ENCODE results near the gene SORCS2.

SORCS2 gene

GRCh38 chr4:7474320-7474719, 282.0 kb downstream of the SORCS2 start:
- no peak for DNase-seq (ENCODE audit: low read depth in 2 of 2)

- DNase-seq (ENCODE audit: low read depth in 2 of 2): no peak
These were observed 282.9 kb downstream of the SORCS2 start for GRCh38 chr4:7475207-7475606.

- DNase-seq (ENCODE audit: low read depth in 2 of 2): no peak
These were observed 284.5 kb downstream of the SORCS2 start for GRCh38 chr4:7476820-7477219.

GRCh38 chr4:7477695-7478094, 285.4 kb downstream of the SORCS2 start:
- no peak for DNase-seq (ENCODE audit: low read depth in 2 of 2)

- DNase-seq (ENCODE audit: low read depth in 2 of 2): no peak
These were observed 286.3 kb downstream of the SORCS2 start for GRCh38 chr4:7478665-7479064.

GRCh38 chr4:7480423-7480822, 288.1 kb downstream of the SORCS2 start:
- no peak for DNase-seq (ENCODE audit: low read depth in 2 of 2)

GRCh38 chr4:7481227-7481626, 288.9 kb downstream of the SORCS2 start:
- DNase-seq (ENCODE audit: low read depth in 2 of 2): no peak

GRCh38 chr4:7485096-7485495, 292.8 kb downstream of the SORCS2 start:
- no peak for DNase-seq (ENCODE audit: low read depth in 2 of 2)

- DNase-seq (ENCODE audit: low read depth in 2 of 2): no peak
These were observed 293.8 kb downstream of the SORCS2 start for GRCh38 chr4:7486101-7486500.

GRCh38 chr4:7487502-7487901, 295.2 kb downstream of the SORCS2 start:
- no peak for DNase-seq (ENCODE audit: low read depth in 2 of 2)

GRCh38 chr4:7487998-7488671, 295.8 kb downstream of the SORCS2 start:
- no peak for DNase-seq (ENCODE audit: low read depth in 2 of 2)

GRCh38 chr4:7491915-7492314, 299.6 kb downstream of the SORCS2 start:
- DNase-seq (ENCODE audit: low read depth in 2 of 2): no peak

- DNase-seq (ENCODE audit: low read depth in 2 of 2): no peak
These were observed 306.3 kb downstream of the SORCS2 start for GRCh38 chr4:7498446-7499200.

- no peak for DNase-seq (ENCODE audit: low read depth in 2 of 2)
These were observed 307.3 kb downstream of the SORCS2 start for GRCh38 chr4:7499661-7500060.

- DNase-seq (ENCODE audit: low read depth in 2 of 2): no peak
These were observed 308.1 kb downstream of the SORCS2 start for GRCh38 chr4:7500404-7500803.

GRCh38 chr4:7501314-7501713, 309.0 kb downstream of the SORCS2 start:
- no peak for DNase-seq (ENCODE audit: low read depth in 2 of 2)

GRCh38 chr4:7501873-7502272, 309.5 kb downstream of the SORCS2 start:
- no peak for DNase-seq (ENCODE audit: low read depth in 2 of 2)

- DNase-seq (ENCODE audit: low read depth in 2 of 2): no peak
These were observed 311.4 kb downstream of the SORCS2 start for GRCh38 chr4:7503559-7504249.

- no peak for DNase-seq (ENCODE audit: low read depth in 2 of 2)
These were observed 313.0 kb downstream of the SORCS2 start for GRCh38 chr4:7505116-7505900.

GRCh38 chr4:7506119-7506518, 313.8 kb downstream of the SORCS2 start:
- no peak for DNase-seq (ENCODE audit: low read depth in 2 of 2)

GRCh38 chr4:7506572-7506971, 314.2 kb downstream of the SORCS2 start:
- DNase-seq (ENCODE audit: low read depth in 2 of 2): no peak

- DNase-seq (ENCODE audit: low read depth in 2 of 2): no peak
These were observed 315.0 kb downstream of the SORCS2 start for GRCh38 chr4:7507381-7507780.
